ENCODE measurements around the gene BAIAP2. TPM values are rescaled to one million over a fixed set of nuclear protein-coding genes. Genes with fewer than 3 reads are reported as not detected.

The BAIAP2 gene
- total RNA-seq, 2 experiments from 2014 or later: 5.9 to 6.3 TPM

DNA sequence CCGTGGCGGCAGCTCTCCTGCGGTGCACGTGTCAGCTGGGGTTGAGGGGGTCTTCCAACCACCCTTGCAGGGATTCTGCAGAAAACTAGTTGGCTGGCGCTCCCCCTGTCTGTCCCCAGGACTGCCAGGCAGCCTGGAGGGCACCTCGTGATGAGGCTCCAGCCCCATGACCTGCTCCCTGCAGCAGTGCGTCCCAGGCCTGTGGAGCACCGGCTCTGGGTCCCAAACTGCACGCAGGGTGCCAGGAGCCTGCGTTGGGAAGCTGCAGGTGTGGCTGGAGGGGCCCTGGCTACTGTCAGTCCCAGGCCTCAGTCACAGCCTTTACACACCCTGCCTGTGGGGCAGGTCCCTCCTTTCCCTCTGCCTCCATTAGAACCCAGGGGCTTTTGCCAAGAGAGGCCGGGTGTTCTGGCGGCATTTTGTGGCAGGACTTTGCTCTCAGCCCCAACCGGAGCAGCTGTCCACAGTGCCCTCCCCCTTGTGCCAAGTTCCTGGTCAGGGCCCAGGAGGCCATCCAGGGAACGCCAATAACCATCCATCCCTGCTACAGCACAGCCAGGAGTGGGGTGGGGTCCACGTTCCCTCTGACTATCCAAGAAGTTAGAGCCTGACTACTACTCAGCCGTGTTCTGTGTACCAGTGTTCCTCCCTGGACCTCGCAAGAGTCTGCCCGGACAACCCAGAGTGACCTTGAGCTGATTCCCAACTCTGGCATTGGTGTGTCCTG lies 34.2 kb upstream of the BAIAP2 start:
- Mint-ChIP-seq H3K36me3 (ENCODE audit: low read depth) (peaks cover 5% of the 10 kb centered on the region), H3K27ac (no peak overlapping the region), H3K4me3 (no peak overlapping the region), H3K9me3 (no peaks in the 10 kb centered on the region), H3K4me1 (ENCODE audit: low read depth) (peaks cover 11% of the 10 kb centered on the region), H3K27me3 (peaks cover 19% of the 10 kb centered on the region)
- TF ChIP-seq, protein P1, sequence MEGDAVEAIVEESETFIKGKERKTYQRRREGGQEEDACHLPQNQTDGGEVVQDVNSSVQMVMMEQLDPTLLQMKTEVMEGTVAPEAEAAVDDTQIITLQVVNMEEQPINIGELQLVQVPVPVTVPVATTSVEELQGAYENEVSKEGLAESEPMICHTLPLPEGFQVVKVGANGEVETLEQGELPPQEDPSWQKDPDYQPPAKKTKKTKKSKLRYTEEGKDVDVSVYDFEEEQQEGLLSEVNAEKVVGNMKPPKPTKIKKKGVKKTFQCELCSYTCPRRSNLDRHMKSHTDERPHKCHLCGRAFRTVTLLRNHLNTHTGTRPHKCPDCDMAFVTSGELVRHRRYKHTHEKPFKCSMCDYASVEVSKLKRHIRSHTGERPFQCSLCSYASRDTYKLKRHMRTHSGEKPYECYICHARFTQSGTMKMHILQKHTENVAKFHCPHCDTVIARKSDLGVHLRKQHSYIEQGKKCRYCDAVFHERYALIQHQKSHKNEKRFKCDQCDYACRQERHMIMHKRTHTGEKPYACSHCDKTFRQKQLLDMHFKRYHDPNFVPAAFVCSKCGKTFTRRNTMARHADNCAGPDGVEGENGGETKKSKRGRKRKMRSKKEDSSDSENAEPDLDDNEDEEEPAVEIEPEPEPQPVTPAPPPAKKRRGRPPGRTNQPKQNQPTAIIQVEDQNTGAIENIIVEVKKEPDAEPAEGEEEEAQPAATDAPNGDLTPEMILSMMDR (IDR thresholded peaks at IDR 0.05): no peak
- intact Hi-C loops (cut with micrococcal nuclease): no loop called here
- CTCF ChIA-PET: no interaction called here
- POLR2A ChIA-PET: interaction anchor here (0.6 to 2.6 kb wide), 2 partner anchors 9 to 15 kb away, joined by 3 to 8 read pairs; partner anchors contain the start of gene CHMP6
- no peak for DNase-seq
- no peak for ATAC-seq

- Mint-ChIP-seq H3K9me3 (no peaks in the 10 kb centered on the region), H3K4me3 (no peak overlapping the region), H3K27ac (no peak overlapping the region), H3K27me3 (peaks cover 25% of the 10 kb centered on the region), H3K36me3 (ENCODE audit: low read depth) (peaks cover 5% of the 10 kb centered on the region), H3K4me1 (ENCODE audit: low read depth) (peaks cover 11% of the 10 kb centered on the region)
- TF ChIP-seq, protein P1 (IDR thresholded peaks at IDR 0.05): no peak
- intact Hi-C loops (cut with micrococcal nuclease): no loop called here
- POLR2A ChIA-PET: interaction anchor here (0.6 to 2.6 kb wide), 2 partner anchors 10 to 236 kb away, joined by 3 to 8 read pairs; partner anchors contain the start of gene CHMP6
- no peak for DNase-seq
- CTCF ChIA-PET: interaction anchor here (1.0 kb wide), 2 partner anchors 21 to 100 kb away, joined by 3 to 4 read pairs; no protein-coding TSS in a partner anchor
- ATAC-seq: no peak
Observed at GRCh38 chr17:81002013-81002384, 33.0 kb upstream of the BAIAP2 start.

DNA sequence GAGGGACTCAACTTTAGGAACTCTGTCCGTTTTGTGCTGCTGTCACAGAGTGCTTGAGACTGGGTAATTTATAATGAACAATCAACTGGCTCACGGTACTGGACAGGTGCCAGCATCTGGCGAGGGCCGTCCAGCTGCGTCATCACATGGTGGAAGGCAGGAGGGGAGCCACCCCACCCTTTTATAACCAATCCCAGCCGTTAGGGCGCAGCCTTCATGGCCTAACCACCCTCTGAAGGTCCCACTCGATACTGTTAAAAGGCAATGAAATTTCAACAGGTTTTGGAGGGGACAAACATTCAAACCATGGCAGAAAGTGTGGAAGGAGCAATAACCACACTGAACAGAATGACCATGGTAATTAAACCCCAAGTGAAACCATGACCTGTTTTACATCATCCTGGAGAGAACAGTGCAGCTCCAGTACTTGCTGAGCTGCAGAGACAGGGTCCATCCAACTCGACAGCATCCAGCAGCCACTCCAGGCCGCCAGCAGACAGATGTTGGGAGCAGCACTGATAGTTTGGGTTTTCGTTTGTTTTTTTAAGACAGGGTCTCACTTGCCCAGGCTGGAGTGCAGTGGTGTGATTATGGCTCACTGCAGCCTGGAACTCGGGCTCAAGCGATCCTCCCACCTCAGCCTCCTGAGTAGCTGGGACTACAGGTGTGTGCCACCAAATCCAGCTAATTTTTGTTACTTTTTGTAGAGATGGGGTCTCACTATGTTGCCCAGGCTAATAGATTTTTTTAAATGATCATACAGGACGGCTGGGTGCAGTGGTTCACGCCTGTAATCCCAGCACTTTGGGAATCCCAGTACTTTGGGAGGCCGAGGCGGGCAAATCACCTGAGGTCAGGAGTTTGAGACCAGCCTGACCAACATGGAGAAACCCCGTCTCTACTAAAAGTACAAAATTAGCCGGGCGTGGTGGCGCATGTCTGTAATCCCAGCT lies 32.3 kb upstream of the BAIAP2 start:
- Mint-ChIP-seq H3K36me3 (ENCODE audit: low read depth) (peaks cover 5% of the 10 kb centered on the region), H3K9me3 (no peaks in the 10 kb centered on the region), H3K4me3 (no peak overlapping the region), H3K27me3 (peaks cover 25% of the 10 kb centered on the region), H3K27ac (no peak overlapping the region), H3K4me1 (ENCODE audit: low read depth) (peaks cover 11% of the 10 kb centered on the region)
- POLR2A ChIA-PET: interaction anchor here (2.6 kb wide), 1 partner anchor 10 kb away, joined by 8 read pairs; the partner anchor contains the start of gene CHMP6
- intact Hi-C loops (cut with micrococcal nuclease): no loop called here
- TF ChIP-seq, protein P1 (IDR thresholded peaks at IDR 0.05): no peak
- CTCF ChIA-PET: interaction anchor here (0.7 to 1.0 kb wide), 3 partner anchors 12 to 99 kb away, joined by 3 to 4 read pairs (median 3); no protein-coding TSS in a partner anchor
- DNase-seq (no peak), ATAC-seq (no peak)

GRCh38 chr17:81003711-81004475 lies 31.1 kb upstream of the BAIAP2 start:
- H3K27ac Mint-ChIP-seq: no peak overlapping the region
- intact Hi-C loops (cut with micrococcal nuclease): no loop called here
- peaks cover 11% of the 10 kb centered on the region for H3K4me1 Mint-ChIP-seq (ENCODE audit: low read depth)
- H3K36me3 Mint-ChIP-seq (ENCODE audit: low read depth): peaks cover 3% of the 10 kb centered on the region
- TF ChIP-seq, protein P1 (IDR thresholded peaks at IDR 0.05): no peak
- CTCF ChIA-PET: interaction anchor here (0.8 to 1.0 kb wide), 2 partner anchors 17 to 20 kb away, joined by 3 read pairs; no protein-coding TSS in a partner anchor
- DNase-seq (no peak), ATAC-seq (peak; percentile 15)
- H3K27me3 Mint-ChIP-seq: peaks cover 25% of the 10 kb centered on the region
- POLR2A ChIA-PET: interaction anchor here (0.6 kb wide), 1 partner anchor 10 kb away, joined by 3 read pairs; no protein-coding TSS in a partner anchor
- peak overlapping the region; percentile 46 for H3K4me3 Mint-ChIP-seq
- H3K9me3 Mint-ChIP-seq: no peaks in the 10 kb centered on the region

All from activated CD8-positive, alpha-beta T cell treated with anti-CD3 and anti-CD28 coated beads for 36 hours (primary cell).